NCI-H2196 (cell line): ENCODE data around the gene BDNF.

Source experiments
- DNase-seq: peaks from one replicate; lab custom pipeline; 2025; ENCODE audit not compliant: unreplicated experiment; lab: John Stamatoyannopoulos, UW

BDNF gene

GRCh38 chr11:27626938-27627586, 73.2 kb downstream of the BDNF start:
- no peak for DNase-seq

- DNase-seq = no peak
Measured at GRCh38 chr11:27626269-27626937, 73.9 kb downstream of the BDNF start.

GRCh38 chr11:27625347-27625912, 74.8 kb downstream of the BDNF start:
- DNase-seq = no peak

- DNase-seq = no peak
Measured at GRCh38 chr11:27623945-27624523, 76.2 kb downstream of the BDNF start.

- no peak for DNase-seq
Measured at GRCh38 chr11:27622541-27623300, 77.5 kb downstream of the BDNF start.

GRCh38 chr11:27621405-27622161, 78.7 kb downstream of the BDNF start:
- no peak for DNase-seq

- no peak for DNase-seq
Measured at GRCh38 chr11:27619763-27620335, 80.4 kb downstream of the BDNF start.

GRCh38 chr11:27619039-27619574, 81.1 kb downstream of the BDNF start:
- no peak for DNase-seq

- DNase-seq = no peak
Measured at GRCh38 chr11:27618281-27618915, 81.9 kb downstream of the BDNF start.

GRCh38 chr11:27616711-27617110, 83.5 kb downstream of the BDNF start:
- no peak for DNase-seq

GRCh38 chr11:27615833-27616232, 84.4 kb downstream of the BDNF start:
- DNase-seq = no peak

GRCh38 chr11:27614092-27614491, 86.2 kb downstream of the BDNF start:
- no peak for DNase-seq

GRCh38 chr11:27612932-27613880, 87.0 kb downstream of the BDNF start:
- no peak for DNase-seq

GRCh38 chr11:27611947-27612455, 88.3 kb downstream of the BDNF start:
- no peak for DNase-seq

GRCh38 chr11:27611390-27611789, 88.9 kb downstream of the BDNF start:
- DNase-seq = no peak

- no peak for DNase-seq
Measured at GRCh38 chr11:27610946-27611345, 89.3 kb downstream of the BDNF start.

- no peak for DNase-seq
Measured at GRCh38 chr11:27610280-27610679, 90.0 kb downstream of the BDNF start.

GRCh38 chr11:27608951-27609350, 91.3 kb downstream of the BDNF start:
- DNase-seq = no peak
